HG03159 (cell line): ENCODE measurements around the gene ZMAT5.

Experiments used
- ATAC-seq: cut with Tn5 transposase; IDR thresholded peaks from one replicate; pipeline ENCODE4 v1.9.1; 2021; ENCODE audit warnings: mild to moderate bottlenecking, moderate library complexity; ENCODE audit not compliant: unreplicated experiment

Gene ZMAT5

DNA sequence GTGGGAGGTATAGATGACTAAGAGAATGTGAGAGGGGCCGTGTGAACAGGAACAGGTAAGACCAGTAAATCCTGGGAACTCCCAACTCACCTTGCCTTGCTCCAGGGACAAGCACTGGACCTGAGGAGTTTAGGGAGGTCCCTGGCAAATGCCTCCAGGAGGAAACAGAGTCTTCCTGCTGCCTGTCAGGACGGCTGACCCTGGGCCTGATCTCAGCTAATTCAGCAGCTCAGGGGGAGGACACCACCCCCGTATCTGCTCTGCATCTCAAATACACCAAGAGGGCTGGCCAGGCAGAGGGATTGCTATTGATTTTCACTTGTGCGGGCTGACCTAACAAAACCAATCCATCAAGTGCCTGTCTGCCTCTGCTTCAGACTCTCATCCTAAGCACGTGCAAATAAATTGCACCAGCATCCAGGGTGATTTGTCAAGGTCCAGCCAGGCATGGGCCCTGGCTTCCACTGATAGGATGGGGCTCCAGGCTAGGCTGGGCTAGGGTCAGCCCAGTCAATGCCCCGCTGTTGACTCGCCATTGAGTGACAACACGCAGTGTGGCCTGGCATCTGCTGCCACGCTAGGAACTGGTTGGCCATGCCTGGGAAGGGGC lies 20.7 kb upstream of the ZMAT5 start:
- no peak for ATAC-seq

DNA sequence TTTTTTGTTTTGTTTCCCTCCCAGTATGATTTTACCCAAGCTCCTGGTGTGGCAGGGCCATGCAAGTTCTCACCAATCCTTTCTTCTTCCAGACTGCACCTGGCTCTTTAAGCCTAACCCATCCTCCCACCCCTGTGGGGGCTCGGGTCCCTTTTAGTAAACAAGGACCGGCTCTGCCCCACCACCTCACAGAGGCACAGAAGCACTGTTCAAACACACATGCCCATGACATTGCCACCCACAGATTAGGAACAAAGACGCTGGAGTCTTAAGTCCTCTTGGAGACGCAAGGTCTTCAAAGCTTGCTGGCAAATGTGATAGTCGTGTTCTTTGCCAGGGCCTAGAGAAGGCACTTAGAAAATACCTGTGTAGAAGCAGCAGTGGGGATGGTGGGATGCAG lies 19.2 kb upstream of the ZMAT5 start:
- no peak for ATAC-seq

DNA sequence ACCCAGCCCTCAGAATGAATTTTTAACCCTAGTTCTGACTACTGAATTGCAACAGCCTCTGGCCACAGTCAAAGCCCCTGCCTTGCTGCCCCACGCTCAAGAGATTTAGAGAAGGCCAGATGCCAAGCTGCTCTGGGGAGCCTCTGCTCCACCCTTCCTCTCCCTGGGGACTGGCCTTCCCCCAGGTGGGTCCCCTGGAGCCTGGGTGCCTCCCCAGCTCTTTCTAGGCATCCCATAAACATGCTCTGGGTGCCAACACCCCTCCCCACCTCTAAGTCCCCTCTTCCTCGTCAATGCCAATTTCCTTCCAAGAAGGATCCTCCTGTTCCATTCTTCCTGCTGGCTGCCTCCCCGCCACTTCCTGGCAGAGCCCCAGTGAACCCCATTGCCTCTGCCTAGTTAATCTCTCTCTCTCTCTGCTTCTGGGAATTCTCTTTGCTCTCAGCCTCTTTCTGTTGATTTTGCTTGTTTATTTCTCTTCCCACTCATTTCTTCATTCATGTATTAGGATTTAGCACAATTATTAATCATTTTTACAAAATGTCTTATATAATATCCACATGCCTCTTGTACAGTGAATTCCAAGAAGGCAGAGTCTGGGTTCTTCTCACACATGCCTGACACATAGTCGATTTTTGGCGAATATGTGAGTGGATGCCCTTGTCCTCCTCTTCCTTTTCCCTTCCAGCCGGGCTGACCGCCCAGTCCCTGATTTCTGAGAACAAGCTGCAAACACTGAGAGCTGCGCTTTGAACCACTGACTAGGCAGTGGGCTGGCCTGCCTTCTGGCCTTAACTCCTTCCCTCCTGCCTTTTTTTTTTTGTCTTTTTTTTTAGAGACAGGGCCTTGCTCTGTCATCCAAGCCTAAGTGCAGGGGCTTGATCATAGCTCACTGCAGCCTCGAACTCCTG lies 17.9 kb upstream of the ZMAT5 start:
- no peak for ATAC-seq

DNA sequence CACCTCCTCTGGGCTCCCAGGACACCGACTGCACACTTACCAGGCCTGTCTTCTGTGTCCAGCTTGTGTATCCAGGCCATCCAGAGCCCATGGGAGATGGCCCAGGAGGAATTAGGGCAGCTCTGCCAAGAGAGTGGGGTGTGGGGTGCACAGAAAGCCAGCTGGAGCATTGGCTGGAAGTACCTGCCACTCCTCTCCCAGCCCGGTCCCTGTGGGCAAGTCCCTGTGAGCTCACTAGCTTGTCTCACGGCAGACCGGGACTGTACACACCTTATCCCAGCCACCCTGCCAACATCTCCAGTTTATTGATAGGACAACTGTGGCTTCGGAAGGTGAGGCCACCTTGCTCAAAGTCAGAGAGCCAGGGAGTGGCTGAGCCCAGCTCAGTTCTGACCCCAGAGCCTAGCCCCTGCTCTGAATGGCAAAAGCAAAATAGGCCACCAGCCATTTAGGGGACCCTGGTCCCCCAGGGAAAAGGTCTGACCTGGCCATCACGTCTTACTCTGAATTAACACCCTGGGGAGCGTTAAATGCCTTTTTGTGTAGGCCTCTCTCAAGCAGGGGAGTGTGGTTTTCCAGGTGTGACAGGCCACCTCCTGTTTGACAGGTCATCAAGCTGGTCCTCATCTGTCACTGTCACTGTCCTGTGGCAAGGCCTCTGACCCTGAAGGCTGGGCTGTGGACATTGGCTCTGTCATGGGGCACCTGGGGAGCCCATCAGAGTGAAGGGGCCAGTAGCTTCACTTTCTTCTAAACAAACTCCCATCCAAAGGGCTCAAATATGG lies 15.4 kb upstream of the ZMAT5 start:
- ATAC-seq: no peak

DNA sequence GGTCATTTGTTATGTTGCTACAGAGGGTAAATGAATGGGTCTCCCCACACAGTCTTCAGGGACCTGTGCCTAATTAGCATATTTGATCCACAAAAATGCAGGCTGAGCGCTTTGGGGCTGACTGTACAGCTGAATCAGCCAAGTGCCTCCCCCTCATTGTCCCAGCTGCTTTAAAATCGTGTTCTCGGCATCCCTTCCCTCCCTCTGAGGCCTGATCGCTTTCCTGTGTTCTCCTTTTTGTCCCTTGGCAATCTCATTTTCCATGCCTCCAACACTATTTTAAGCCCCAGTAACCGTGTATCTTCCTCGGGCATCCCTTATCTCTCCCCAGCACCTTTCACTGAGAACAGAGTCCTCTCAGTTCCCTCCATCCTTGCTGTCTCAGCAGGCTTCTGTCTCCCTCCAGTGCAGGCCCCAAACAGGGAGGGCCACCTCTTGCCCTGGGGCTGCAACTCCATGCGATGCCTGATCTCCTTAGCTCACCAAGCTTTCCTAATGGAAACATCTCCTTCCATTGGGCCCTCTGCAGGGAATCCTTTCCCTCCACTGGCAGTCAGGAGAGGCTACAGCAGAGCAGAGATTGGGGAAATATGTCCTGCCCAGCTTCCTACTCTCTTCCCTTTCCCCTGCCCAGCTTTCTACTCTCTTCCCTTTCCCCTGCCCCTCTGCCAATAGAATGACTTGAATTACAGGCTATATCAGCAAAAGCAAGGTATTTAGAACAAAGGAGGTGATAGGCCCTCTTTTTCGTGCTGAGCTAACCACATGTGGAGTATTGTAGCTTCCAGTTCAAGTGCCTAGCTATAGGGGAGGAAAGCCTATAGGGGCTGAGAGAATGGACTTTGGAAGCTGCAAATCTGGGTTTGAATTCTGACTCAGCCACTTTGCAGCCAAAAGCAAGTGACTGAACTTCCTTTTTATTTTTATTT lies 14.2 kb upstream of the ZMAT5 start:
- ATAC-seq: no peak

DNA sequence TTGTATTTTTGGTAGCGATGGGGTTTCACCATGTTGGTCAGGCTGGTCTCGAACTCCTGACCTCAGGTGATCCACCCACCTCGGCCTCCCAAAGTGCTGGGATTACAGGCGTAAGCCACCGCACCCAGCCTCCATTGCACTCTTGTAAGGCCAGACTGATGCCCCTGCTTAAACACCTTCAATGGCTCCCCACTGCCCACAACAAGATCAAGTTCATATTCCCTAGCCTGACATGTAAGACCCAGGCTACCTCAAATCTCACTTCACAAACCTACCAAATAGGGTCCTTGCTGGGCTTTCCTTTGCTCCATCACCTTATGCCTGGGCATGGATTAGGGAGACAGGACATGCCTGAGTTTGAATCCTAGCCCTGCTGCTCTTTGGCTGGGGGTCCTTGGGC lies 13.4 kb upstream of the ZMAT5 start:
- ATAC-seq: no peak

DNA sequence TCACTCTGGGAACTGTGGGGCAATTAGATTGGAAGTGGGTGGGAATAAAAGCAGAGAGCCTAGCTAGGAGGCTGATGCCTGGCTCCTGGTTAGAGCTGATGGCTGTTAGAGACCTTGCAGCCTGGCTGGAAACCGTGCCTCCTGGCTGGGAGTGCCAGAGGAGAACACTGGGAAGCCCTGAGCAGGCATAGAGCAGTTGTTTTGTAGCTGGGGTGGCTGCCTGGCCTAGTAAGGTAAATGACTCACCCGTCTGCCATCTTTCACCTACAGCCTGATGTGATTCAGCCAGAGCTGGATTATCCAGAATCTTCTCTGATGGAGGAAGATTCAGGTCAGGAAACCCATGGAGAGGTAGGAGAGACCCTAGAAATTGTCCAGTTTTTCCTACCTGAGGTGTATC lies 6.4 kb upstream of the ZMAT5 start:
- ATAC-seq: no peak

DNA sequence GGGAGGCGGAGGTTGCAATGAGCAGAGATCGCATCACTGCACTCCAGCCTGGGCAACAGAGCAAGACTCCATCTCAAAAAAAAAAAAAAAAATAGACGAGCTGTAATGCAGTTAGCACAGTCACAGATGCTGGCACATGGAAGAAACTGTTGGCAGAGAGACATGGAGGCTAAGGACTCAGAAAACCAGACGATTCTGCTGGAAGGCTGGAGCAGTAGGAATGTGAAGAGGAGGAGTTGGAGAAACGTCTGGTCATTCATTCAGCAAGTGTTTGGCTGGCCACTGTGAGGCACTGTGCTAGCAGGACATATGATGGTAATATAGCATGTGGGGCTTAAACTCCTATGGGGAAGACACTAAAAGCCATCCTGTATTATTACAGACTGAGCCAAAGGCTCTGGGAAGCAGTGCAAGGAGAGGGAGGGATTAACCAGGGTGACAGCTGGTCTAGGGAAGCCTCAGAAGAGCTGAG lies 5.4 kb upstream of the ZMAT5 start:
- ATAC-seq: no peak

DNA sequence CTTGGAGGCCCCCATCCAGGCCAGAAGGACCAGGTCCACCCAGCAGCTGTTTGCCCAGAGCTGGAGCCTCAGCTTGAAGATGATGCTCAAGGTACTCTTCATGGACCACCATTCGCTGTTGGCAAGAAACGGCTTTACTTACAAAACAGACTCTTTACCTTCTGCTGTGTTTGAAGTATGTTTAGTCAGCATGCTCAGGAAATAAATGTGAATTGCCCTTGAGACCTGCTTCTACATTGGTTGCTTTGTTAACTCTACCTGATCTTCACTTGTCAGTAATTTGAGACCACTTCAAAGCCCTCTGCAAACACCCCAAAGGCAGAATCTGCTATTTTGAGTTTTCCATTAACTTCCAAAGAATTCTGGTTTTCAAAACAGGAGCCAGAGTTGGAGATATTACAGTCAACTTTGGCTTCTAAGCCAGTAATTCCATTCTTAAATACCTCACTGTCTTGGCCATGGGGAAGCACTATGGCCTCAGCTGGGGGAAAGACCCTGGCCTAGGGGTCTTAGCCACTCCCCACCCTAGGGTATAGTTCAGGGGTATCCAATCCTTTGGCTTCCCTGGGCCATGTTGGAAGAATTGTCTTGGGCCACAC lies 3.0 kb upstream of the ZMAT5 start:
- ATAC-seq: no peak

DNA sequence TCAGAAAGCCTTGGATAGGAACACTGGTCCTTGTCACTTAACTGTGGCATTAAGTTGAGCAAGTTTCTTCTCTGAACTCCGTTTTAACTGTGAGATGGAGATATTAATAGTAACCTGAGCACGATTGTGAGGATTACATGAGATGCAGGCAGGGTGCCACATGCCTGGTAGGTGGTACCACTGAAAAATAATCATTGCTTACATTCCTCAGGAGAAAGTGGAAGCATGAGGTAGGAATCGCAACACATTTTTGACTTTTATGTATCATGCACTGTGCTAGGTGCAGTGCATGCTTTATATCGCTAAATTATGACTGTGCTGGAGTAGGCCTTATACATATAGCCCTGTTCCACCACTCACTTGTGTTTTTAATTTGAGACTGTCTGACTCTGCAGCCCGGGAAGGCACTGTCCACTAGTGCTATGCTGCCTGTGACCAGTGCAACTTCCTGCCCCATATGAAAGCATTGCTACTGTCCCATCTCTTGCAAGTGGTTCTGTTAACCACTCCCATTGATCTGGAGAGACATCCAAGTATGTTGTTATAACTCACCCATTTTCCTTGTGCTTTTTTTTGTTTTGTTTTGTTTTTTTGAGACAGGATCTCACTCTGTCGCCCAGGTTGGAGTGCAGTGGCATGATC lies 1.4 kb upstream of the ZMAT5 start:
- ATAC-seq: no peak

DNA sequence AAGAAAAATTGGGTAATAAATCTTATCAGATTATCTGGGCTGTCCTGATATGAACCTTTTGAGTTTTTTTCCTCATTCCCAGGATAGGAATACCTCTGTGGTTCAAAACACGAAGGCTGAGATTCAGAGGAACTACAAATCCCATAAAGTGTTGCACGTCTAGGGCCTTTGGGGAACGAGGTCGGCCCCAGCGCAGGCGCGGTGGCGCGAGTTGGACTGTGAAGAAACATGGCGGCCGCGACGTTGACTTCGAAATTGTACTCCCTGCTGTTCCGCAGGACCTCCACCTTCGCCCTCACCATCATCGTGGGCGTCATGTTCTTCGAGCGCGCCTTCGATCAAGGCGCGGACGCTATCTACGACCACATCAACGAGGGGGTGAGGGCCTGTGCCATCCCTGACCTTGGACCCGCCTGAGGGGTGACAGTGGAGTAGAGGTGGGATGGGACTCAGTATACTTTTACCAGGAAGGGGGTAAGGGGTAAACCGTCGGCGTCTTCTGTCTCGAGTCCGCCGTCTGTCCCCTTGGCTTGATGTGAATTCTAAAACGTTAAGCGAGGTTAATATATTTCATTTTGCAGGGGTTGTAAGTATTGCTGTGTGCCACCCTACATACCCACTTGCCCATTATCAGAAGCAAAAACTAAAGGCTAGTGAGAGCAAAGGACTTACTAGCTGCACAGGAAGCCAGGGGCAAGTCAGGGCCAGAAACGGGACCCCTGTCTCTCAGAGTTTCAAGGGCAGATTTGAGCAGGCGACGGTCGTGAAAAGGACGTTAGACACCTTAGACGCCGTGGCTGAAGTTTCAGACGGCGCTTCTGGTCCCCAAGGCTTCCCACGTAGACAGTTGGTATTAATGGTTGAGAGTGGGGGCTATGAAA lies 604 bp upstream of the ZMAT5 start, which contains the start of gene UQCR10:
TSS of gene UQCR10 (plus strand) at position 199 of the 881 bp plus-strand sequence. CDS start at position 229, 30 bp downstream.
- ATAC-seq: peak; percentile 70

DNA sequence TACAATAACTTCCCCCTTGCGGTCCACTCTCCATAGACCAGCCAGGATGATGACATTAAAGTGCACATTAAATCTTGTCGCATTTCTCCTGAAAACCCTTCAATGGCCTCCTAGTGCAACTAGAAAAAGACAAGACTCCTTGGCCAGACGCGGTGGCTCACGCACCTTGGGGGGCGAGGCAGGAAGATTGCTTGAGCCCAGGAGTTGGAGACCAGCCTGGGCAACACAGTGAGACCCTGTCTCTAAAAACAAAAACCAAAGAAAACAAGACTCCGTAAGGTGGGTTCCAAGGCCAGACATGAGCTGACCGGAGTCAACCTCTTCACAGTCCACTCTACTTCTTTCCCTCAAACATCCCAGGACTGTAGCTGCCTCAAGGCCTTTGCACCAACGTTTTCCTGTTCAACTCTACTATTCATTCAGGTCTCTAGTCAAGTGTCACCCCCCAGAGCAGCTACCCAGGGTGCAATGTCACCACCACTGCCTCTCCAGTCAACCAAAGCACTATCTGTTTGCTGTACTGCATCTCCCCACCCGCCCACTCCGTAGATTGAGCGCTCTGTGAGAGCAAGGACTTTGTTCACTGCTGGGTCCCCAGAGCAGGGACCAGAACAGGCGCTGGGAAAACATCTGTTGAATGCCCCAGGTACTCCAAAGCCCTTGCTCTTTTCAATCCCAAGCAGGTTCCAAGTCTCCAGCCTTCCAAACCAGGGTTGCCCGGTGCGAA lies 739 bp downstream of the ZMAT5 start:
- peak; percentile 24 for ATAC-seq

DNA sequence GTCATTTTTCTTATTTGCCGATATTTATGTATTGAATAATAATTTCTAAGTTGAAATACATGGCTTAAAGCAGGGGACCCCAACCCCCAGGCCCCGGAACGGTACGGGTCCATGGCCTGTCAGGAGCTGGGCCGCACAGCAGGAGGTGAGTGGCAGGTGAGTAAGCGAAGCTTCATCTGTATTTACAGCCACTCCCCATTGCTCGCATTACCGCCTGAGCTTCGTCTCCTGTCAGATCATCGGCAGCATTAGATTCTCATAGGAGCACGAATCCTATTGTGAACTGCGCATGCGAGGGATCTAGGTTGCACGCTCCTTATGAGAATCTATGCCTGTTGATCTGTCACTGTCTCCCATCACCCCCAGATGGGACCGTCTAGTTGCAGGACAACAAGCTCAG lies 4.5 kb downstream of the ZMAT5 start:
- ATAC-seq: no peak

DNA sequence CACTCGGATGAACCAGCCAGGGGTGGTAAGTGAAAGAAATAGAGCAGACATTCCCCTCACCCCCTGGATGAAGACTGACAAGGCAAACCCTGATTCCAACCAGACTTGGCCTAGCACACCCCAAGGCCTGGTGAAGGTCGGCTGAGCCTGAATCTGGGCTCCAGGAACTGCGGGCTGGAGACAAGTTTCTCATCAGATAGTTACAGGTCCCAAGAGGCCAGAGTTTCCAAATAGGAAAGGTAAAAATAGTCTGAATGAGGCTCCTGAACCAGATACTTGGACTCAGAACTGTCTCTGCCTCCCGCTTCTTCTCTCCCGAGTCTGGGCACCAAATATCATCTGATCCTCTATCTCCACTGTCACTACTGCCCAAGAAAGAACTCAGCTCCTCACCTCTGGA lies 7.8 kb downstream of the ZMAT5 start:
- ATAC-seq: no peak

DNA sequence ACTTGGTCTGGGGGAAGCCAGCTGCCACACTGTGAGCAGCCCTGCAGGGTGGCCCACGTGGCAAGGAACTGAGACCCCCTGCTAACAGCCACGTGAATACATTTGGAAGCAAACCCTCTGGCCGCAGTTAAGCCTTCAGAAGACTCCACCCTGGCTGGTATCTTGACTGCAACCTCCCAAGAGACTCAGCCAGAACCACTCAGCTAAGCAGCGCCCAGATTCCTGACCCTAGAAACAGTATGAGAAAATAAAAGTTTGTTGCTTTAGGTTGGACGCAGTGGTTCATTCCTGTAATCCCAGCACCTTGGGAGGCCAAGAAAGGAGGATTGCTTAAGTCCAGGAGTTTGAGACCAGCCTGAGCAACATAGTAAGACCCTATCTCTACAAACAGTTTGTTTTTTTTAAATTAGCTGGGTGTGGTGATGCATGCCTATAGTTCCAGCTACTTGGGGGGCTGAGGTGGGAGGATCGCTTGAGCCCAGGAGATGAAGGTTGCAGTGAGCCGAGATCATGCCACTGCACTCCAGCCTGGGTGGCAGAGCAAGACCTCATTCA lies 8.7 kb downstream of the ZMAT5 start:
- no peak for ATAC-seq

DNA sequence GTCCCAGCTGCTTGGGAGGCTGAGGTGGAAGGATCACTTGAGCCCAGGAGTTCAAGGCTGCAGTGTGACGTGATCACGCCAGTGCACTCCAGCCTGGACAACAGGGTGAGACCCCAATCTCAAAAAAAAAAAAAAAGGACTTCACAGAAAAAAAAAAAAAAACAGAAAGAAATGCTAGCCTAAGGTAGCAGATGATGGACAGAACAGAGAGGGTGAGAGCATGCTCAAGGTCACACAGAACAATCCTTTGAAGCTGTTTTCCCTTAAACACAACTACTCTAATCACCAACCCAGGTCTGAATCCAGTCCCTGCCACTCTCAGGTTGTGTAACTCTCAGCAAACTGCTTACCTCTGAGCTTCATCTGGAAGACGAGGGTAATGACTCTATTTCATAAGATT lies 9.7 kb downstream of the ZMAT5 start:
- ATAC-seq: no peak

DNA sequence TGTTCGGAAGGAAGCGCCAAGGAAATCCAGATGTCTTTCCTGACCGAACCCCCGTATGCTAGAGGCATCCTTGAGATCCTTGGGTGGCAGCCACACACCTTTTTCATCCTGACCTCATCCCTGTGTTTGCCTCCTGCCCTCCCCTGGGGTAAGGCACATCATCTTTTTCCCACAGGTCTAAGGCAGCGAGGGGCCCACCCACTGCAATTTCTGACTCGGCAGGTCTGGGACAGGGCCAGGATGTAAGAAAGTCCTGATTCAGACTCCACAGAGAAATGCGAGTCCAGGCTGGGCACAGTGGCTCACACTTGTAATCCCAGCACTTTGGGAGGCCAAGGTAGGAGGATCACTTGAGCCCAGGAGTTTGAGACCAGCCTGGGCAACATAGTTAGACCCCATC lies 10.5 kb downstream of the ZMAT5 start:
- ATAC-seq: no peak

DNA sequence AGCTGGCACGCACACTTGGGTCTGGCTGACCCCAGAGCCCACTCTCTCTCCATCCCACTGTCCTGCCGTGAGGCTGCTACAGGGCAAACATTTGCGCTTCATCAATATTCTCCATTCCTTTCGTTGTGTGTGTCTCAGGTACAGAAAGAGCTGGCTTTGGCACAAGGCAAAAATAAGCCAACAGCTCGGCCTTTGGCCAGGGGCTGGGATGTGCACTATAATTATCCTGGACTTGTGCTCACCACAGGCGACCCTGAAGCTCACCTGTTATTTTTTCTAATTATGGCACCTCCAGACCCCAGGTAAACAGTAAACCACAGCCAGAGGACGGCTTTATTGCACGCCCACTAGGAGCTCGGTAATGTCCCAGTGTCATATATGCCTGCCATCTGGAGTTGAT lies 10.9 kb downstream of the ZMAT5 start:
- ATAC-seq: no peak
